Cardiac muscle cell (in vitro differentiated cells and primary cell): ENCODE data around the gene THBS1. TPM values are rescaled to one million over a fixed set of nuclear protein-coding genes. Genes with fewer than 3 reads are reported as not detected.

Source experiments
- DNase-seq, 2 donors: peaks; one replicate each; pipeline versions ENCODE4 v3.0.0 to v3.0.0-alpha.2; 2010 to 2017; ENCODE audit warnings: low read depth in 1 of 2, low spot score in 1 of 2
- H3K27ac ChIP-seq: fragments of 200-600 bp; sonication (generic); 2 replicates; pipeline ENCODE4 v1.5.1; 2016
- H3K27me3 ChIP-seq: fragments of 200-600 bp; sonication (generic); 2 replicates; pipeline ENCODE4 v1.6.0; 2016; ENCODE audit warnings: control low read depth
- H3K36me3 ChIP-seq: fragments of 200-600 bp; sonication (generic); 2 replicates; pipeline ENCODE4 v1.5.1; 2016; ENCODE audit warnings: control low read depth
- H3K4me1 ChIP-seq: fragments of 200-600 bp; sonication (generic); 2 replicates; pipeline ENCODE4 v1.8.1; 2017; ENCODE audit warnings: low read depth, mild to moderate bottlenecking, mixed run types
- H3K4me3 ChIP-seq: fragments of 200-600 bp; sonication (generic); 2 replicates; pipeline ENCODE4 v1.5.1; 2016; ENCODE audit warnings: mild to moderate bottlenecking
- H3K9me3 ChIP-seq: fragments of 200-600 bp; sonication (generic); 2 replicates; pipeline ENCODE4 v1.5.1; 2017; ENCODE audit warnings: low read depth, mild to moderate bottlenecking, control low read depth
- polyA plus RNA-seq: library from polyadenylated mRNA; unstranded; fragments of >200 nt; fragmentation: Nextera tagmentation; extraction: Ambion mirVana; gene quantifications from 2 replicates; pipeline ENCODE4 v1.2.1, GENCODE V29; 2016
- total RNA-seq: library from RNA; depleted of rRNA; stranded (reverse); fragments of >200 nt; gene quantifications from 2 replicates; pipeline ENCODE4 v1.2.3, GENCODE V29; 2016
- TF ChIP-seq, protein P1 (sequence below): IDR thresholded peaks from 2 replicates; pipeline ENCODE4 v1.5.1; 2012; ENCODE audit warnings: low read depth, mild to moderate bottlenecking, low read length

THBS1 gene
- total and polyA plus RNA-seq, 2 experiments from 2014 or later = 20.9 to 55.2 TPM

- H3K36me3 ChIP-seq = peaks cover 92% of the 10 kb centered on the region
- no peaks in the 10 kb centered on the region for H3K9me3 ChIP-seq
- H3K4me3 ChIP-seq = no peak overlapping the region
- TF ChIP-seq, protein P1, sequence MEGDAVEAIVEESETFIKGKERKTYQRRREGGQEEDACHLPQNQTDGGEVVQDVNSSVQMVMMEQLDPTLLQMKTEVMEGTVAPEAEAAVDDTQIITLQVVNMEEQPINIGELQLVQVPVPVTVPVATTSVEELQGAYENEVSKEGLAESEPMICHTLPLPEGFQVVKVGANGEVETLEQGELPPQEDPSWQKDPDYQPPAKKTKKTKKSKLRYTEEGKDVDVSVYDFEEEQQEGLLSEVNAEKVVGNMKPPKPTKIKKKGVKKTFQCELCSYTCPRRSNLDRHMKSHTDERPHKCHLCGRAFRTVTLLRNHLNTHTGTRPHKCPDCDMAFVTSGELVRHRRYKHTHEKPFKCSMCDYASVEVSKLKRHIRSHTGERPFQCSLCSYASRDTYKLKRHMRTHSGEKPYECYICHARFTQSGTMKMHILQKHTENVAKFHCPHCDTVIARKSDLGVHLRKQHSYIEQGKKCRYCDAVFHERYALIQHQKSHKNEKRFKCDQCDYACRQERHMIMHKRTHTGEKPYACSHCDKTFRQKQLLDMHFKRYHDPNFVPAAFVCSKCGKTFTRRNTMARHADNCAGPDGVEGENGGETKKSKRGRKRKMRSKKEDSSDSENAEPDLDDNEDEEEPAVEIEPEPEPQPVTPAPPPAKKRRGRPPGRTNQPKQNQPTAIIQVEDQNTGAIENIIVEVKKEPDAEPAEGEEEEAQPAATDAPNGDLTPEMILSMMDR = no peak
- no peak overlapping the region for H3K27ac ChIP-seq
- no peaks in the 10 kb centered on the region for H3K27me3 ChIP-seq
- no peaks in the 10 kb centered on the region for H3K4me1 ChIP-seq
- peak in 1 of 2 donors; percentile 40 for DNase-seq
These were observed 8.4 kb downstream of the THBS1 start for GRCh38 chr15:39589193-39589814.

GRCh38 chr15:39589815-39590644 lies 9.2 kb downstream of the THBS1 start:
- DNase-seq = peak in 1 of 2 donors; percentile 29
- Histone ChIP-seq H3K4me3 (no peak overlapping the region), H3K27me3 (no peaks in the 10 kb centered on the region), H3K9me3 (no peaks in the 10 kb centered on the region), H3K36me3 (peaks cover 92% of the 10 kb centered on the region), H3K27ac (no peak overlapping the region), H3K4me1 (no peaks in the 10 kb centered on the region)
- TF ChIP-seq, protein P1 = no peak

GRCh38 chr15:39591141-39591895 lies 10.4 kb downstream of the THBS1 start:
- peaks cover 98% of the 10 kb centered on the region for H3K36me3 ChIP-seq
- TF ChIP-seq, protein P1 = no peak
- H3K9me3 ChIP-seq = no peaks in the 10 kb centered on the region
- H3K4me3 ChIP-seq = no peak overlapping the region
- no peak overlapping the region for H3K27ac ChIP-seq
- DNase-seq = peak in 1 of 2 donors; percentile 37
- H3K4me1 ChIP-seq = no peaks in the 10 kb centered on the region
- no peaks in the 10 kb centered on the region for H3K27me3 ChIP-seq

DNA sequence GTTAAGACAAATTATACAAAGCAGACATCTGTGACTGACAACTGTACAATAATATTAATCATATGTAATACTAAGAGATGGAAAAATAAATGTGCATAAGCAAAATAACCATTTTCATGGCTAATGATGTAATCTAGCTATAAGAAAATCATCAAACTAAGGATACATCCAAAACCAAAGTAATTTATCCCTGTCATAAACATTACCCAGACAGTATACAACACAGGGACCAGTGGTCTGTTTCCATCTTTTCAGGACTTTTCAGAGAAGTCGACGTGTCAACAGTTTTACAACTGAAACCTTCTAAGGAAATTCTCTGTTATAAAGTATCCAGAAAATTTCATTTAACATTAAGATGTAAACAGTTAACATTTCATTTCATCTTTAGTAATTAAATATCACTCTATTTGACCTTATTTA lies 11.0 kb downstream of the THBS1 start:
- no peaks in the 10 kb centered on the region for H3K27me3 ChIP-seq
- peak in 1 of 2 donors; percentile 30 for DNase-seq
- no peak overlapping the region for H3K27ac ChIP-seq
- TF ChIP-seq, protein P1 = no peak
- no peaks in the 10 kb centered on the region for H3K4me1 ChIP-seq
- H3K4me3 ChIP-seq = no peak overlapping the region
- peaks cover 98% of the 10 kb centered on the region for H3K36me3 ChIP-seq
- H3K9me3 ChIP-seq = no peaks in the 10 kb centered on the region

- no peaks in the 10 kb centered on the region for H3K27me3 ChIP-seq
- H3K4me1 ChIP-seq = no peaks in the 10 kb centered on the region
- peaks cover 92% of the 10 kb centered on the region for H3K36me3 ChIP-seq
- TF ChIP-seq, protein P1 = no peak
- H3K27ac ChIP-seq = no peak overlapping the region
- peak in 1 of 2 donors; percentile 35 for DNase-seq
- H3K4me3 ChIP-seq = no peak overlapping the region
- no peaks in the 10 kb centered on the region for H3K9me3 ChIP-seq
These were observed 11.6 kb downstream of the THBS1 start for GRCh38 chr15:39592500-39592899.
